COLO668 (cell line): ENCODE measurements around the gene FN1.
"Not testable (repeated sequence)": the region's sequence is repeated elsewhere in the genome, so short reads cannot be mapped to it uniquely, and the experiment has no call there.

Experiments used
- DNase-seq: peaks from one replicate; lab custom pipeline; 2025; ENCODE audit not compliant: unreplicated experiment; lab: John Stamatoyannopoulos, UW

The FN1 gene

GRCh38 chr2:215423928-215424540, 11.8 kb downstream of the FN1 start:
- no peak for DNase-seq

GRCh38 chr2:215423234-215423633, 12.6 kb downstream of the FN1 start:
- DNase-seq: no peak

GRCh38 chr2:215422676-215423075, 13.2 kb downstream of the FN1 start:
- no peak for DNase-seq

GRCh38 chr2:215421859-215422461, 13.9 kb downstream of the FN1 start:
- no peak for DNase-seq

- no peak for DNase-seq
Measured at GRCh38 chr2:215420471-215420935, 15.4 kb downstream of the FN1 start.

- no peak for DNase-seq
Measured at GRCh38 chr2:215419769-215420470, 15.9 kb downstream of the FN1 start.

GRCh38 chr2:215419113-215419512, 16.8 kb downstream of the FN1 start:
- DNase-seq: no peak

GRCh38 chr2:215418064-215418963, 17.6 kb downstream of the FN1 start:
- DNase-seq: no peak

- DNase-seq: no peak
Measured at GRCh38 chr2:215417400-215417951, 18.4 kb downstream of the FN1 start.

GRCh38 chr2:215416656-215417055, 19.2 kb downstream of the FN1 start:
- no peak for DNase-seq

GRCh38 chr2:215415820-215416577, 19.9 kb downstream of the FN1 start:
- no peak for DNase-seq

- DNase-seq: no peak
Measured at GRCh38 chr2:215415218-215415617, 20.6 kb downstream of the FN1 start.

- no peak for DNase-seq
Measured at GRCh38 chr2:215414674-215415073, 21.2 kb downstream of the FN1 start.

GRCh38 chr2:215413974-215414373, 21.9 kb downstream of the FN1 start:
- no peak for DNase-seq

- DNase-seq: no peak
Measured at GRCh38 chr2:215413484-215413777, 22.4 kb downstream of the FN1 start.

- DNase-seq: no peak
Measured at GRCh38 chr2:215411941-215412743, 23.7 kb downstream of the FN1 start.

GRCh38 chr2:215410932-215411285, 25.0 kb downstream of the FN1 start:
- no peak for DNase-seq

GRCh38 chr2:215410181-215410931, 25.5 kb downstream of the FN1 start:
- not testable (repeated sequence) for DNase-seq
